OCI-LY3 (cell line): ENCODE measurements around the gene ASNS.
"Not testable (repeated sequence)": the region's sequence is repeated elsewhere in the genome, so short reads cannot be mapped to it uniquely, and the experiment has no call there.

ENCODE experiments used
- CTCF ChIP-seq: fragments of 200-600, 300-600 bp; sonication (generic); IDR thresholded peaks from 2 replicates; pipeline ENCODE4 v1.5.1; 2014; ENCODE audit warnings: antibody characterized with exemption, low read length, low read depth
- EZH2phosphoT487 ChIP-seq: fragments of 200-600 bp; shearing (Covaris generic); IDR thresholded peaks from 2 replicates; pipeline ENCODE4 v1.6.1; 2018; ENCODE audit warnings: antibody characterized with exemption, mixed run types, low read depth

- not testable (repeated sequence) for TF ChIP-seq CTCF, EZH2phosphoT487
Measured at GRCh38 chr7:97891721-97892120, 19.5 kb upstream of the ASNS start.
